Hepatocyte (in vitro differentiated cells): ENCODE results near the gene CLDN5. TPM values are rescaled to one million over a fixed set of nuclear protein-coding genes. Genes with fewer than 3 reads are reported as not detected.
"Not testable (repeated sequence)": the region's sequence is repeated elsewhere in the genome, so short reads cannot be mapped to it uniquely, and the experiment has no call there.

Experiments
- DNase-seq: peaks from one replicate; pipeline ENCODE4 v3.0.0-alpha.2; 2016; ENCODE audit warnings: low spot score
- H2AFZ ChIP-seq: fragments of 200-600 bp; sonication (generic); 2 replicates; pipeline ENCODE4 v1.6.0; 2016; ENCODE audit warnings: antibody characterized with exemption, mild to moderate bottlenecking
- H3K27ac ChIP-seq: fragments of 200-600 bp; sonication (generic); 2 replicates; pipeline ENCODE4 v1.5.1; 2016; ENCODE audit warnings: mild to moderate bottlenecking
- H3K27me3 ChIP-seq: fragments of 200-600 bp; sonication (generic); 2 replicates; pipeline ENCODE4 v1.6.1; 2016
- H3K36me3 ChIP-seq: fragments of 200-600 bp; sonication (generic); replicated peaks from 2 replicates; pipeline ENCODE4 v1.5.1; 2016; ENCODE audit warnings: low read depth; ENCODE audit not compliant: insufficient read depth
- H3K4me1 ChIP-seq: fragments of 200-600 bp; sonication (generic); 2 replicates; pipeline ENCODE4 v1.5.1; 2016; ENCODE audit warnings: mild to moderate bottlenecking, moderate library complexity; ENCODE audit not compliant: insufficient read depth
- H3K4me2 ChIP-seq: fragments of 200-600 bp; sonication (generic); 2 replicates; pipeline ENCODE4 v1.6.0; 2016
- H3K4me3 ChIP-seq: fragments of 200-600 bp; sonication (generic); 2 replicates; pipeline ENCODE4 v1.5.1; 2016; ENCODE audit warnings: mild to moderate bottlenecking
- H3K79me2 ChIP-seq: fragments of 200-600 bp; sonication (generic); 2 replicates; pipeline ENCODE4 v1.6.0; 2017; ENCODE audit warnings: mild to moderate bottlenecking
- H3K9me2 ChIP-seq: fragments of 200-600 bp; sonication (generic); replicated peaks from 2 replicates; pipeline ENCODE4 v1.6.0; 2017; ENCODE audit warnings: mild to moderate bottlenecking; ENCODE audit not compliant: insufficient read depth
- H3K9me3 ChIP-seq: fragments of 200-600 bp; sonication (generic); 2 replicates; pipeline ENCODE4 v1.5.1; 2016; ENCODE audit warnings: low read depth, mild to moderate bottlenecking
- H4K20me1 ChIP-seq: fragments of 200-600 bp; sonication (generic); 2 replicates; pipeline ENCODE4 v1.6.0; 2016; ENCODE audit warnings: mild to moderate bottlenecking; ENCODE audit not compliant: insufficient read depth, poor library complexity, severe bottlenecking
- EZH2 ChIP-seq: fragments of 200-600 bp; sonication (generic); IDR thresholded peaks from 2 replicates; pipeline ENCODE4 v1.6.1; 2016; ENCODE audit warnings: antibody characterized with exemption, mild to moderate bottlenecking, borderline replicate concordance
- EZH2phosphoT487 ChIP-seq: fragments of 200-600 bp; sonication (generic); IDR thresholded peaks from one replicate; pipeline ENCODE4 v1.6.1; 2018; ENCODE audit warnings: antibody characterized with exemption, mild to moderate bottlenecking, low read depth, moderate library complexity; ENCODE audit not compliant: unreplicated experiment, severe bottlenecking
- WGBS: methylation state at CpG from one replicate; pipeline ENCODE4 v1.1.6; 2016; ENCODE audit warnings: low lambda C conversion rate; ENCODE audit errors: missing lambda C conversion rate; 5-methylcytosine and 5-hydroxymethylcytosine counted together
- polyA plus RNA-seq: library from polyadenylated mRNA; unstranded; fragments of >200 nt; fragmentation: Nextera tagmentation; extraction: Ambion mirVana; gene quantifications from 2 replicates; pipeline ENCODE4 v1.2.1, GENCODE V29; 2016
- total RNA-seq: library from RNA; depleted of rRNA; stranded (reverse); fragments of >200 nt; gene quantifications from 2 replicates; pipeline ENCODE4 v1.2.3, GENCODE V29; 2014
- TF ChIP-seq, protein P1 (sequence below): fragments of 200-600 bp; sonication (generic); IDR thresholded peaks from 2 replicates; pipeline ENCODE4 v1.5.1; 2016; ENCODE audit warnings: antibody characterized with exemption, mild to moderate bottlenecking; ENCODE audit not compliant: poor library complexity

CLDN5 gene
- total and polyA plus RNA-seq, 2 experiments from 2014 or later: 4.9 to 9.9 TPM

DNA sequence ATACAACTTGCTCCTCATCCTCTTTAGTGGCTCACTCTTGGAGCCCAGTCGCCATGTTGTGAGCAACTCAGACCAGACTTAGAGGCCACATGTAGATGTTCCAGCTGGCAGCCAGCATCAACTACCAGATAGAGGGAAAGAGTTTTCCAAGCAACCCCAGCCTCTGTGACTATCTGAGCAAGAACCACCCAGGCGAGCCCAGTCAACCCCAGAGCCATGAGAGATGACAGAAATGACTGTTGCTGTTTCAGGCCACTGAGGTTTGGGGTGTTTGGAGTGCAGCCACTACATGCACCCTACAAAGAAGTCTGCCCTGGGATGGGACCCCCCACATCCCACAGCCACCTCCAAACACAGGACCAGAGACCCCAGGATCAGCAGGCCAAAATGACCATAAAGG lies 24.8 kb upstream of the CLDN5 start:
- Histone ChIP-seq H3K9me2 (no peaks in the 10 kb centered on the region), H4K20me1 (no peaks in the 10 kb centered on the region), H3K9me3 (no peaks in the 10 kb centered on the region), H3K36me3 (no peaks in the 10 kb centered on the region), H3K79me2 (no peaks in the 10 kb centered on the region), H2AFZ (no peak overlapping the region), H3K27me3 (no peaks in the 10 kb centered on the region), H3K4me2 (no peak overlapping the region), H3K27ac (no peak overlapping the region), H3K4me1 (no peaks in the 10 kb centered on the region), H3K4me3 (no peak overlapping the region)
- 83% methylated on average over 2 of the region's 2 CpGs for WGBS
- TF ChIP-seq, protein P1, sequence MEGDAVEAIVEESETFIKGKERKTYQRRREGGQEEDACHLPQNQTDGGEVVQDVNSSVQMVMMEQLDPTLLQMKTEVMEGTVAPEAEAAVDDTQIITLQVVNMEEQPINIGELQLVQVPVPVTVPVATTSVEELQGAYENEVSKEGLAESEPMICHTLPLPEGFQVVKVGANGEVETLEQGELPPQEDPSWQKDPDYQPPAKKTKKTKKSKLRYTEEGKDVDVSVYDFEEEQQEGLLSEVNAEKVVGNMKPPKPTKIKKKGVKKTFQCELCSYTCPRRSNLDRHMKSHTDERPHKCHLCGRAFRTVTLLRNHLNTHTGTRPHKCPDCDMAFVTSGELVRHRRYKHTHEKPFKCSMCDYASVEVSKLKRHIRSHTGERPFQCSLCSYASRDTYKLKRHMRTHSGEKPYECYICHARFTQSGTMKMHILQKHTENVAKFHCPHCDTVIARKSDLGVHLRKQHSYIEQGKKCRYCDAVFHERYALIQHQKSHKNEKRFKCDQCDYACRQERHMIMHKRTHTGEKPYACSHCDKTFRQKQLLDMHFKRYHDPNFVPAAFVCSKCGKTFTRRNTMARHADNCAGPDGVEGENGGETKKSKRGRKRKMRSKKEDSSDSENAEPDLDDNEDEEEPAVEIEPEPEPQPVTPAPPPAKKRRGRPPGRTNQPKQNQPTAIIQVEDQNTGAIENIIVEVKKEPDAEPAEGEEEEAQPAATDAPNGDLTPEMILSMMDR: no peak
- no peak for TF ChIP-seq EZH2
- TF ChIP-seq EZH2phosphoT487: no peak
- DNase-seq: no peak

DNA sequence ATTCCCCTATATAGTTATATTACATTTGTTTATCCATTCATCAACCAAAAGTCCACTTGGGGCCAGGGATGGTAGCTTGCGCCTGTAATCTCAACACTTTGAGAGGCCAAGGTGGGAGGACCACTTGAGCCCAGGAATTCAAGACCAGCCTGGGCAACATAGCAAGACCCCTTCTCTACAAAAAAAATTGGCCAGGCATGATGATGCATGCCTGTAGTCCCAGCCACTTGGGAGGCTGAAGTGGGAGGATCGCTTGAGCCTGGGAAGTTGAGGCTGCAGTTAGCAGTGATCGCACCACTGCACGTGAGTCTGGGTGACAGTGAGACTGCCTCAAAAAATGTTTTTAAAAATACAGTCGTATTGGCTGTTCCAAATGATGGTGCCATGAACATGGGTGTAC lies 24.2 kb upstream of the CLDN5 start:
- H3K27me3 ChIP-seq, H4K20me1 ChIP-seq, H3K4me3 ChIP-seq, H2AFZ ChIP-seq, H3K9me2 ChIP-seq, H3K4me2 ChIP-seq, H3K36me3 ChIP-seq, H3K4me1 ChIP-seq, H3K27ac ChIP-seq, H3K79me2 ChIP-seq, H3K9me3 ChIP-seq, DNase-seq: not testable (repeated sequence)
- WGBS: 96% methylated on average over 5 of the region's 5 CpGs

DNA sequence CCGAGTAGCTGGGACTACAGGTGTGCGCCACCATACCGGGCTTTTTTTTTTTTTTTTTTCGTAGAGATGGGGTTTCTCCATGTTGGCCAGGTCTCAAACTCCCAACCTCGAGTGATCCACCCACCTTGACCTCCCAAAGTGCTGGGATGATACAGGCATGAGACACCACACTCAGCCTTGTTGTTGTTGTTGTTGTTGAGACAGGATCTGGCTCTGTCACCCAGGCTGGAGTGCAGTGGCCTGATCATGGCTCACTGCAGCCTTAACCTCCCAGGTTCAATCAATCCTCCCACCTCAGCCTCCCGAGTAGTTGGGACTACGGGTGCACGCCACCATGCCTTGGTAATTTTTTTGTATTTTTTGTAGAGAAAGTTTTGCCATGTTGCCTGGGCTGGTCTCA lies 23.4 kb upstream of the CLDN5 start:
- no peaks in the 10 kb centered on the region for H3K79me2 ChIP-seq
- H3K4me1 ChIP-seq: no peaks in the 10 kb centered on the region
- H3K9me2 ChIP-seq: no peaks in the 10 kb centered on the region
- H3K27ac ChIP-seq: no peak overlapping the region
- no peaks in the 10 kb centered on the region for H3K9me3 ChIP-seq
- H3K4me3 ChIP-seq: no peak overlapping the region
- no peak overlapping the region for H3K4me2 ChIP-seq
- H4K20me1 ChIP-seq: no peaks in the 10 kb centered on the region
- no peak for DNase-seq
- 92% methylated on average over 8 of the region's 8 CpGs for WGBS
- no peaks in the 10 kb centered on the region for H3K36me3 ChIP-seq
- TF ChIP-seq, protein P1: no peak
- H3K27me3 ChIP-seq: peaks cover 1% of the 10 kb centered on the region
- H2AFZ ChIP-seq: no peak overlapping the region

DNA sequence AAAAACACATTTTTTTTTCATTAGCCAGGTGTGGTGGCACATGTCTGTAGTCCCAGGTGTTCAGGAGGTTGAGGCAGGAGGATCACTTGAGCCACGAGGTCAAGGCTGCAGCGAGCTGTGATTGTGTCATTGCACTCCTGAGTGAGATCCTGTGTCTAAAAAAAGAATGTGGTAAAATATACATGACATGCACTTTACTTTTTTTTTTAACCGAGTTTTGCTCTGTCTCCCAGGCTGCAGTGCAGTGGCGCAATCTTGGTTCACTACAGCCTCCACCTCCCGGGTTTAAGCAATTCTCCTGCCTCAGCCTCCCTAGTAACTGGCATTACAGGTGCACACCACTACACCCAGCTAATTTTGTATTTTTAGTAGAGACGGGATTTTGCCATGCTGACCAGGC lies 22.5 kb upstream of the CLDN5 start:
- Histone ChIP-seq H3K79me2 (no peaks in the 10 kb centered on the region), H4K20me1 (no peaks in the 10 kb centered on the region), H2AFZ (no peak overlapping the region), H3K4me3 (no peak overlapping the region), H3K4me2 (no peak overlapping the region), H3K9me2 (no peaks in the 10 kb centered on the region), H3K36me3 (no peaks in the 10 kb centered on the region), H3K27me3 (peaks cover 5% of the 10 kb centered on the region), H3K27ac (no peak overlapping the region), H3K4me1 (no peaks in the 10 kb centered on the region), H3K9me3 (no peaks in the 10 kb centered on the region)
- DNase-seq: no peak
- TF ChIP-seq EZH2phosphoT487 (no peak), EZH2 (no peak)
- TF ChIP-seq, protein P1: no peak
- WGBS: 94% methylated on average over 5 of the region's 6 CpGs
